Kidney (tissue), 14 donors: ENCODE results near the gene NR2F2. TPM values are rescaled to one million over a fixed set of nuclear protein-coding genes. Genes with fewer than 3 reads are reported as not detected.

Source experiments
- DNase-seq, 5 donors: peaks; one replicate each; pipeline ENCODE4 v3.0.0-alpha.2; 2013 to 2020
- FAIRE-seq: peaks from 2 replicates; lab custom pipeline; 2012; peaks lifted over from hg19 to GRCh38; lab: Jason Lieb, UNC
- H3K27ac ChIP-seq, 2 donors: one replicate each; pipeline ENCODE4 v1.7.0; 2013; ENCODE audit warnings: low read depth in 2 of 2, low read length in 2 of 2, inconsistent platforms in 1 of 2
- H3K27me3 ChIP-seq: one replicate; pipeline ENCODE4 v1.7.1; 2013; ENCODE audit warnings: low read length, inconsistent platforms; ENCODE audit not compliant: control insufficient read depth, insufficient read depth
- H3K36me3 ChIP-seq, 3 donors: one replicate each; pipeline versions ENCODE4 v1.7.0 to v1.7.1; 2013; ENCODE audit warnings: low read length in 3 of 3, control low read depth in 1 of 3, inconsistent platforms in 1 of 3; ENCODE audit not compliant: insufficient read depth in 3 of 3, control insufficient read depth in 2 of 3
- H3K4me1 ChIP-seq, 3 donors: one replicate each; pipeline versions ENCODE4 v1.7.0 to v1.7.1; 2013; ENCODE audit warnings: low read length in 3 of 3, inconsistent platforms in 1 of 3, low read depth in 1 of 3; ENCODE audit not compliant: control insufficient read depth in 2 of 3, insufficient read depth in 2 of 3
- H3K4me3 ChIP-seq, 3 donors: one replicate each; pipeline versions ENCODE4 v1.7.0 to v1.8.1; 2013; ENCODE audit warnings: low read length in 3 of 3, control low read depth in 1 of 3, inconsistent platforms in 1 of 3
- H3K9ac ChIP-seq, 3 donors: one replicate each; pipeline versions ENCODE4 v1.7.0 to v1.7.1; 2013; ENCODE audit warnings: low read length in 3 of 3, control low read depth in 1 of 3, inconsistent platforms in 1 of 3
- H3K9me3 ChIP-seq, 3 donors: one replicate each; pipeline versions ENCODE4 v1.7.0 to v1.7.1; 2013; ENCODE audit warnings: low read length in 3 of 3, control low read depth in 1 of 3, inconsistent platforms in 1 of 3; ENCODE audit not compliant: control insufficient read depth in 2 of 3, insufficient read depth in 1 of 3
- CTCF ChIP-seq: IDR thresholded peaks from 3 replicates; pipeline ENCODE4 v1.5.1; 2012; ENCODE audit warnings: mild to moderate bottlenecking, moderate library complexity, borderline replicate concordance; ENCODE audit not compliant: insufficient read depth; ENCODE audit errors: extremely low read depth
- intact Hi-C: fragments of 100-400 bp; cut with DNase I; formaldehyde crosslinking; loops from one replicate; pipeline ENCODE4 v1.11.1; 2022
- polyA plus RNA-seq: library from polyadenylated mRNA; stranded (reverse); fragments of 350-450 nt; fragmentation: Illumina TruSeq; extraction: RNeasy Lipid Tissue Mini Kit (QIAGEN cat#74804); gene quantifications from one replicate; pipeline ENCODE4 v1.2.3, GENCODE V29; 2014; ENCODE audit warnings: low read depth, low replicate concordance; ENCODE audit not compliant: insufficient read depth
- total RNA-seq: library from RNA; stranded (reverse); fragmentation: NEBNext Ultra II Directional; extraction: Animal tissue kit (Norgen Biotek cat#: 25700); gene quantifications from one replicate; pipeline ENCODE4 v1.2.1, GENCODE V29; 2021
- donor health status: control.
- donor health status: control.
- donor health status: control.
- donor health status: control.
- donor health status: control.
- donor health status: DM: yes; HTN: yes; CAD: no.
- donor health status: Normal renal cell carcinoma (clear cell type).

Gene NR2F2
- total and polyA plus RNA-seq, 2 donors from 2014 or later, result 42.5 to 191 TPM

DNA sequence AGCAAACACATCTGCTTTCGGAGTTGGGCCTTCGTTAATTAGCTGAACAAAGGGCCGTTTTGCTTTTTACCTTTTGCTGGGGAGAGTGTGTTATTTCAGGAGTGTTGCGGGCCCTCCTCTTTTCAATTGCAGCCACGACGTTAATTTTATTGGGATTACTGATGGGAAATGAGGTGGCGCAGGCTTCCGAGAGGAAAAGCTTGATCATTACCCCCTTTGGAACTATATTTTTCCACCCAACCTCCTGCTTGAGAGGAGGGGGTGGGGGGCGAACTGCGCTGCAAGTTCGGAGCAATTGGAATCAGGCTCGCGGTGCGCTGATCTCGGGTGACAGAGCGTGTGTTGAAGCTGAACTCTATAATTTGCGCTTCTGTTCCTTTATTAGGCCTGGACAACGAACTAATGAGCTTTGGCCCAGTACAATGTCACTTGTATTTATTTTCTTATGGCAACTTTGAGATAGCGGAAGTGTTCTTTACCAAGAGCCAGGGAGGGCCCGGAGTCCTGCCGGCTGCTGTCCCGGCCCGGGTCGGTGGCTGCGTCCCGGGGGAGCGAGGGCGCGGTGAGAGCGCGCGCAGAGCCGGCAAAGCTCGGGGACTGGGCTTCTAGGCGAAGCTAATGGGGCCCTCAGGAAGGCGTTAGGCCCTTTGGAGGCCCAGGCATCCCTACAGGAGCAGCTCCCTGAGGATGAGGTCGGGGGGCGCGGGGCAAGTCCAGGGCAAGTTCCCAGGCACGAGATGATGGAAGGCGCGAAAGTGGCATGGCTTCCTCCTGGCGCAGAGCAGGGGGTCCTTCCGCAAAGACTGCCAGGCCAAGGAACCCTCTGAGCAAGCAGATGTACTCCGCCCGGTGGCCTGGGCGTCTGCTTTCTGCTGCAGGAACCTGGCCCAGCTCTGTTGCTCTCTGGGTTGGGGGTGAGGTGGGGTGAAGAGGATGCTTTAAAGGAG lies 12.9 kb downstream of the NR2F2 start:
- DNase-seq (peak in 3 of 5 donors; percentile 55 to 73 (median 59)), FAIRE-seq (no peak)
- Histone ChIP-seq H3K36me3 (peaks cover 0 to 19% (median 10%) of the 10 kb centered on the region in 3 donors), H3K9me3 (no peaks in the 10 kb centered on the region), H3K9ac (peak overlapping the region; percentile 82 to 83 (median 82)), H3K4me3 (peak overlapping the region in 2 of 3 donors; percentile 62 to 65), H3K4me1 (peaks cover 3 to 19% (median 17%) of the 10 kb centered on the region in 3 donors), H3K27ac (peak overlapping the region; percentile 87 to 91), H3K27me3 (no peaks in the 10 kb centered on the region)
- no peak for TF ChIP-seq CTCF
- intact Hi-C loops, result no loop called here

DNA sequence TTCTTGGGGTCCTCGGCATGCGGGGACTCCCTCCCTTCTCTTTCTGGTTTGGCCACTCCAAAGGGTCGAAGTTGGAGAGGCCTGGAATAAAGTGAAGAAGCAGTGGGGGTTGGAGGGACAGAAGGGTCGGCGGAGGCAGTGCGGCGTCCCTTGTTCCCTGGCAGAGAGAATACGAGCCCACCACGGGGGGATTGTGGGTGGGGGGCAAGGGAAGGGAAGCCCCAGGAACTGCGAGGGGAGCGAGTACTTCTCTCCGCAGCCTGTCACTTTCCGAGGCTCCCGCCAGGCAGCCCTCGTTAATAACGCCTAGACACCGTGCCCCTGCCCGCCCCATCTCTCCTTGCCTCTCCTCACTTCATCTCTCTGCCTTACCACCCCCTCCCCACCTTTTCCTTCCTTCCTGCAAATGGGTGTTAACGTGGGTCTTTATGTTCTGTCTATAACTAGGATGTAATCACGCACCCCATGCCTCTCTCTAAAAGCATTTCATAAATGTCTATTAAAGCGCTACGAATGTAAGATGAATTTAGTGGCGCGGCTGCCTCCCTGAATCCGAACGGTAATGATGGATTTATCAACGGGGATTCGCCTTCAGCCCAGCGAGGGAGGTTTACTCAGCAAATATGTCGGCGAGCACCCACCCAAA lies 13.7 kb downstream of the NR2F2 start:
- Histone ChIP-seq H3K4me1 (peaks cover 3 to 26% (median 24%) of the 10 kb centered on the region in 3 donors), H3K4me3 (peak overlapping the region in 2 of 3 donors; percentile 65 to 66), H3K36me3 (peaks cover 0 to 17% (median 8%) of the 10 kb centered on the region in 3 donors), H3K27me3 (no peaks in the 10 kb centered on the region), H3K9me3 (no peaks in the 10 kb centered on the region), H3K9ac (peak overlapping the region; percentile 48 to 93 (median 71)), H3K27ac (peak overlapping the region; percentile 87 to 91)
- FAIRE-seq, result no peak
- intact Hi-C loops, result no loop called here
- DNase-seq, result peak in 2 of 5 donors; percentile 66 to 68
- TF ChIP-seq CTCF, result no peak

DNA sequence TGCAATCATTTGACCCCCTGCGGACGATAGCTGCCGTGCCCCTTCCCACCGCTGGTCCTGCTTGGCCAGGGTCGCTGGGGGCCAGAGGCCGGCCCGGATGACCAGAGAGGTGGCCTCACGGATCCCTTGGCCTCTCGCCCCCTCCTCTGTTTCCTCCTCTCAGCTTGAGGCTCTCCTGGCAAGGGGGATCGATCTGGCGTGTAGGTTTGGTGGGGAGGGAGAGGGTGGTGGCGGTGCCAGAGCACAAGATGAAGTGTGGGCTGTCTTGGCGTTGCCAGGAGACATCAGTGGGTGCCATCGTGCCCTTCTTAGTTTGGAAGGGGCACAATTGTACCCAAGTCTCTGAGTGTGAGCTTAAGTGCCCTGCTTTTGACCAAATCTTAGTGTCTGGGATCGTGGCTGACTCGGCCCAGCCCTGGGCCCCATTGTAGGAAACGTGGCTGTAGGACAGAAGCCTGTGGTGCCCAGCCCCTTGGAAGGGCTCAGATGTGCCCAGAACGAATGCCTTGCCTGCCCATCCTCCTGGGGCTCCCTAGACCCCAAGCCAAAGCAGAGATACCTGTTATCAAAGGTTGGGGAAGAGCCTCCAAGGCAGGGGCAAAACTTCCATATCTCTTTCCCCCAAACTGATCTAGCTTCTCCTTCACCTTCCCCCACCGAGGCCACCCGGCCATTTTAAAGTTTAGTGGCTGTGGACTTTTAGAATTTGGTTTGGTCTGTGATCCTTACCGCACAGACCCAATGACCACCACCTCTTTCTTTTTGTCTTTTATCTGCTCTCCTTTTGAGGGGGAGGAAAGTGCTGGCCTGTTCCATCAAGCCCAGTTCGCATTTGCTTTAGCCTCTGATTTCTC lies 14.4 kb downstream of the NR2F2 start:
- DNase-seq, result peak in 3 of 5 donors; percentile 36 to 73 (median 60)
- intact Hi-C loops, result no loop called here
- Histone ChIP-seq H3K4me1 (peaks cover 3 to 32% (median 24%) of the 10 kb centered on the region in 3 donors), H3K9ac (peak overlapping the region; percentile 50 to 93 (median 71)), H3K36me3 (peaks cover 0 to 11% (median 4%) of the 10 kb centered on the region in 3 donors), H3K4me3 (peak overlapping the region; percentile 44 to 66 (median 65)), H3K27ac (peak overlapping the region; percentile 87 to 91), H3K27me3 (no peaks in the 10 kb centered on the region), H3K9me3 (no peaks in the 10 kb centered on the region)
- no peak for FAIRE-seq
- TF ChIP-seq CTCF, result no peak
